K562 (cell line): Measurements from ENCODE around the gene YJEFN3. TPM values are rescaled to one million over a fixed set of nuclear protein-coding genes. Genes with fewer than 3 reads are reported as not detected.
A peak's percentile ranks its signal among the peaks of the same experiment; 100 is the strongest.

ENCODE experiments used
- ATAC-seq: fragments of 200-7000 bp; cut with Tn5 transposase; 3 replicates; pipeline ENCODE4 v1.9.1; 2020; ENCODE audit warnings: moderate library complexity
- BruUV-seq: library from RNA; stranded (reverse); fragments of 400-500 nt; replicated peaks from 2 replicates; lab custom pipeline; 2021; lab: Mats Ljungman, UMichigan
- CTCF ChIA-PET: fragments of 300-600 bp; formaldehyde crosslinking; extraction: SDS; loops from one replicate; lab custom pipeline; 2021; ENCODE audit warnings: low intra/inter-chr PET ratio; lab: Yijun Ruan, JAX
- POLR2A ChIA-PET: fragments of 300-600, 350-650 bp; sonication (Branson Sonifier 250); formaldehyde crosslinking; extraction: SDS; loops from one replicate; lab custom pipeline; 2021; ENCODE audit warnings: antibody characterized with exemption, inconsistent platforms; lab: Yijun Ruan, JAX
- DNase-seq, 4 experiments: peaks; one replicate each; pipeline versions ENCODE4 v3.0.0 to v3.0.0-alpha.2; 2011 to 2018; ENCODE audit warnings: low spot score in 3 of 4, mixed read lengths in 3 of 4; ENCODE audit errors: extremely low read depth in 1 of 4
- FAIRE-seq: peaks from 2 replicates; lab custom pipeline; 2011; peaks lifted over from hg19 to GRCh38; lab: Jason Lieb, UNC
- H2AFZ ChIP-seq: 2 replicates; pipeline ENCODE4 v1.6.0; 2011; ENCODE audit warnings: low read depth, low read length, control low read depth, inconsistent platforms
- H3K27ac ChIP-seq: fragments of 200-600 bp; 3 replicates; pipeline ENCODE4 v1.8.0; 2011; ENCODE audit warnings: low read depth, mild to moderate bottlenecking, control low read depth, inconsistent platforms, low read length, moderate library complexity, mixed read lengths; ENCODE audit errors: extremely low read depth
- H3K27me3 ChIP-seq, 2 experiments: fragments of 300-600 bp in 1 of 2; 2 replicates in 1 of 2; 3 replicates in 1 of 2; pipeline versions ENCODE4 v1.6.0 to v1.8.0; 2011; ENCODE audit warnings: inconsistent platforms in 2 of 2, low read length in 2 of 2, mild to moderate bottlenecking in 1 of 2, mixed read lengths in 1 of 2, moderate library complexity in 1 of 2; ENCODE audit not compliant: control insufficient read depth in 2 of 2, insufficient read depth in 2 of 2
- H3K36me3 ChIP-seq: fragments of 300-600 bp; 3 replicates; pipeline ENCODE4 v1.8.0; 2011; ENCODE audit warnings: mild to moderate bottlenecking, low read length, inconsistent platforms; ENCODE audit not compliant: control insufficient read depth, insufficient read depth
- H3K4me1 ChIP-seq, 2 experiments: fragments of 200-600 bp in 1 of 2; replicated peaks in 1 of 2; 2 replicates in 1 of 2; 3 replicates in 1 of 2; pipeline versions ENCODE4 v1.5.1 to v1.8.0; 2011; ENCODE audit warnings: inconsistent platforms in 2 of 2, low read length in 2 of 2, mild to moderate bottlenecking in 1 of 2, mixed read lengths in 1 of 2, moderate library complexity in 1 of 2; ENCODE audit not compliant: control insufficient read depth in 2 of 2, insufficient read depth in 2 of 2
- H3K4me2 ChIP-seq: 2 replicates; pipeline ENCODE4 v1.6.1; 2011; ENCODE audit warnings: low read length, control low read depth, inconsistent platforms, mixed read lengths; ENCODE audit not compliant: insufficient read depth
- H3K4me3 ChIP-seq: fragments of 200-600 bp; sonication (generic), shearing (Covaris generic); 2 replicates; pipeline ENCODE4 v1.5.1; 2016; ENCODE audit warnings: control low read depth, inconsistent platforms
- H3K79me2 ChIP-seq: fragments of 200-600 bp; 3 replicates; pipeline ENCODE4 v1.8.0; 2011; ENCODE audit warnings: low read length, inconsistent platforms; ENCODE audit not compliant: control insufficient read depth, insufficient read depth
- H3K9ac ChIP-seq, 2 experiments: 2 replicates each; pipeline versions ENCODE4 v1.6.0 to v1.6.1; 2011; ENCODE audit warnings: low read depth in 2 of 2, low read length in 2 of 2, control low read depth in 1 of 2, inconsistent platforms in 1 of 2, mild to moderate bottlenecking in 1 of 2, mixed read lengths in 1 of 2; ENCODE audit not compliant: insufficient read depth in 1 of 2
- H3K9me1 ChIP-seq: one replicate; pipeline ENCODE4 v1.6.0; 2011; ENCODE audit warnings: inconsistent platforms, mild to moderate bottlenecking, low read length, moderate library complexity; ENCODE audit not compliant: control insufficient read depth, insufficient read depth
- H3K9me3 ChIP-seq: replicated peaks from 2 replicates; pipeline ENCODE4 v1.5.1; 2011; ENCODE audit warnings: low read depth, low read length, inconsistent platforms; ENCODE audit not compliant: control insufficient read depth, insufficient read depth
- H4K20me1 ChIP-seq: replicated peaks from 2 replicates; pipeline ENCODE4 v1.6.1; 2011; ENCODE audit warnings: low read length, inconsistent platforms, mixed read lengths; ENCODE audit not compliant: control insufficient read depth, insufficient read depth
- CAMTA2 ChIP-seq: fragments of 250-450 bp; sonication (Bioruptor Pico); conservative IDR thresholded peaks from 2 replicates; pipeline ENCODE4 v1.5.1; 2022
- CEBPB ChIP-seq: fragments of 450-650 bp; IDR thresholded peaks from 2 replicates; pipeline ENCODE4 v1.6.1; 2016; ENCODE audit warnings: missing genetic modification characterization, missing compliant biosample characterization
- EP400 ChIP-seq: fragments of 450-650 bp; IDR thresholded peaks from 2 replicates; pipeline ENCODE4 v1.6.1; 2017; ENCODE audit warnings: antibody characterized with exemption, mild to moderate bottlenecking, moderate library complexity
- LARP7 ChIP-seq: fragments of 450-650 bp; IDR thresholded peaks from 2 replicates; pipeline ENCODE4 v1.6.1; 2016
- MAX ChIP-seq: sonication (generic); formaldehyde crosslinking; IDR thresholded peaks from 2 replicates; pipeline ENCODE4 v1.9.0; 2022; ENCODE audit warnings: mild to moderate bottlenecking, missing genetic modification reagents
- MTA2 ChIP-seq: fragments of 450-650 bp; IDR thresholded peaks from 2 replicates; pipeline ENCODE4 v1.6.1; 2016; ENCODE audit warnings: low read depth
- TRIM24 ChIP-seq, 2 experiments: fragments of 450-650 bp; IDR thresholded peaks; 2 replicates each; pipeline ENCODE4 v1.6.1; 2016
- XRCC3 ChIP-seq: fragments of 450-650 bp; IDR thresholded peaks from 2 replicates; pipeline ENCODE4 v1.6.1; 2017; ENCODE audit warnings: mild to moderate bottlenecking, moderate library complexity
- WGBS: fragments of 100-300 bp; shearing (Covaris generic); methylation state at CpG from one replicate; pipeline ENCODE4 v1.1.6; 2016; ENCODE audit warnings: low coverage, mixed read lengths; ENCODE audit not compliant: insufficient coverage; ENCODE audit errors: missing lambda C conversion rate; 5-methylcytosine and 5-hydroxymethylcytosine counted together
- in situ Hi-C: fragments of 300-500 bp; cut with MboI; formaldehyde crosslinking; loops from 4 replicates; pipeline ENCODE4 v1.15.0; 2018; ENCODE audit warnings: inconsistent platforms, mixed read lengths
- intact Hi-C: fragments of 100-400 bp; cut with micrococcal nuclease; formaldehyde crosslinking; loops from 2 replicates; pipeline ENCODE4 v1.14.2; 2022
- polyA plus RNA-seq, 8 experiments: library from polyadenylated mRNA; depleted of rRNA in 4 of 8; stranded (reverse) in 5 of 8; unstranded in 3 of 8; fragments of >200 nt; fragmentation: Nextera tagmentation in 2 of 8; fragmentation: Illumina TruSeq in 1 of 8; extraction: Ambion mirVana in 2 of 8; extraction: Trizol in 1 of 8; gene quantifications; 2 replicates each; pipeline versions ENCODE4 v1.2.1 to v1.2.3, GENCODE V29; 2011 to 2014; ENCODE audit warnings: inconsistent platforms in 1 of 8, missing spikeins in 1 of 8
- total RNA-seq, 7 experiments: library from RNA; depleted of rRNA in 6 of 7; stranded (reverse); fragments of >200 nt in 6 of 7; fragmentation: Illumina TruSeq in 2 of 7; extraction: Trizol in 2 of 7; gene quantifications; 2 replicates each; pipeline versions ENCODE4 v1.2.1 to v1.2.3, GENCODE V29; 2011 to 2021; ENCODE audit warnings: low replicate concordance in 1 of 7
- TF ChIP-seq, protein P1 (sequence below): fragments of 450-650 bp; formaldehyde crosslinking; IDR thresholded peaks from 2 replicates; pipeline ENCODE4 v1.4.0; 2022; ENCODE audit warnings: missing genetic modification characterization

Gene YJEFN3
- total and polyA plus RNA-seq, 9 of the 15 experiments (the other 6 are each of a cell fraction or from before 2014, with no cell fraction given) = 0.04 to 5.8 (median 1.3) TPM; not detected in 1

GRCh38 chr19:19547674-19548336 is 19.1 kb downstream of the YJEFN3 start (continued):
- TF ChIP-seq, protein P1, sequence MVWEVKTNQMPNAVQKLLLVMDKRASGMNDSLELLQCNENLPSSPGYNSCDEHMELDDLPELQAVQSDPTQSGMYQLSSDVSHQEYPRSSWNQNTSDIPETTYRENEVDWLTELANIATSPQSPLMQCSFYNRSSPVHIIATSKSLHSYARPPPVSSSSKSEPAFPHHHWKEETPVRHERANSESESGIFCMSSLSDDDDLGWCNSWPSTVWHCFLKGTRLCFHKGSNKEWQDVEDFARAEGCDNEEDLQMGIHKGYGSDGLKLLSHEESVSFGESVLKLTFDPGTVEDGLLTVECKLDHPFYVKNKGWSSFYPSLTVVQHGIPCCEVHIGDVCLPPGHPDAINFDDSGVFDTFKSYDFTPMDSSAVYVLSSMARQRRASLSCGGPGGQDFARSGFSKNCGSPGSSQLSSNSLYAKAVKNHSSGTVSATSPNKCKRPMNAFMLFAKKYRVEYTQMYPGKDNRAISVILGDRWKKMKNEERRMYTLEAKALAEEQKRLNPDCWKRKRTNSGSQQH (CRISPR knock-in tag) = no peak
- TF ChIP-seq LARP7 (no peak), MAX (no peak), TRIM24 (IDR thresholded peaks at IDR 0.05) (no peak), XRCC3 (no peak), MTA2 (no peak), CAMTA2 (CRISPR knock-in tag) (no peak)

DNA sequence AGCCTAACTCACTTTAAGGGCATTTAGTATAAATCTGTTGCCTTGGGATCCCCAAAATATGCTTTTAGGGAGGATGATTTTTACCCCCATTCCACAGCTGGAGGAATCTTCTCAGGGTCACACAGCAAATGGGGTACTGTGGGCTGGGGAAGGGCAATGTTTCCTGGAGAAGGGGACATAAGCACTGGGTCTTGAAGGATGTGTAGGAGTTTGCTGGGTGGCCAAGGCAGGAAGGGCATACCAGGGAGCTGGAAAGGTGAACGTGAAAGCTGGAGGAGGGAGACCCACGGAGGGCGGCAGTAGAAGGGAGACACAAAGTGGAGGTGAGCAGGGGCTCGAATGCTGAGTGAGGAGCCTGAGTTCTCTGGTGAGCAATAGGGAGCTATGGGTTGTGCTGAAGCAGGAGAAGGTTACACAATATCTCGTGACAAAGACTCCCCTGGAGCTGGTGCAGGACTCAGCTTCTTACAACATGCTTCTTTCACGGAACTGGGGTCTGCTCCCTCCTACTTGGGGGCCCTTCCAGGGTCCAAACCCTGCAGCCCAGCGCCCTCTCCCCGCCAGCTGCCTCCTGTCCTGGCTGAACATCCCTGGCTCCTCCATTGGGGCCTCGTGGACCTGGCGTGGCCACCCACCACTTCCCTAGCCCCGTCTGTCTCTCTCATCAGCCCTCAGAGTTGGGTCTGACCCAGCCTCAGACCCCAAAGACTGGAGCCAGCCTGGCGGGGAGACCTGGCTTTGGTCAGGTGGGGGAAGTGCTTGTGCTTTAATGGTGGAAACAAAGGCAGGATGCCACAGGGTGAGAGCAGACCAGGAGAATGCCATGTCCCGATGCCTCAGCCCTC is 20.4 kb downstream of the YJEFN3 start:
- no peak for DNase-seq
- Histone ChIP-seq H3K79me2 (no peaks in the 10 kb centered on the region), H3K9me1 (no peaks in the 10 kb centered on the region), H3K27me3 (peaks cover 5 to 52% of the 10 kb centered on the region in 2 experiments), H3K4me2 (no peak overlapping the region)
- WGBS = 3% methylated on average over 13 of the region's 13 CpGs
- TF ChIP-seq EP400 = no peak
- TF ChIP-seq CEBPB (tag) = peak; percentile 61
- TF ChIP-seq, all 486 proteins: peak for 1
- no peak overlapping the region for H2AFZ ChIP-seq
- H3K9ac ChIP-seq = peak overlapping the region in 1 of 2 experiments; percentile 64; a peak in 1 of 4 replicates
- no TSS peak for BruUV-seq
- H4K20me1 ChIP-seq = 0 out of 2 replicates have a peak, but pooled peaks cover 5% of the 10 kb centered on the region
- ATAC-seq (peak; percentile 10; the same call in 1 of the 3 replicates), FAIRE-seq (no peak)
- CTCF ChIA-PET = no interaction called here
- in situ Hi-C loops = loop anchor here (25.0 kb wide), 1 partner anchor 88 kb away; the partner anchor contains the start of genes GMIP and LPAR2
- no peaks in the 10 kb centered on the region for H3K9me3 ChIP-seq
- peaks cover 0 to 52% of the 10 kb centered on the region in 2 experiments; a peak in 2 of 5 replicates for H3K4me1 ChIP-seq
- intact Hi-C loops = no loop called here
- H3K36me3 ChIP-seq = no peaks in the 10 kb centered on the region
- no peak overlapping the region for H3K27ac ChIP-seq
- POLR2A ChIA-PET = interaction anchor here (0.7 to 1.5 kb wide), 5 partner anchors 8 to 184 kb away, joined by 3 to 4 read pairs (median 4); partner anchors contain the start of gene ZNF14
- H3K4me3 ChIP-seq = no peak overlapping the region
